ENCODE data around the gene OR11A1. TPM values are rescaled to one million over a fixed set of nuclear protein-coding genes. Genes with fewer than 3 reads are reported as not detected.

The OR11A1 gene
- polyA plus RNA-seq, 1 of the 3 experiments (the other 2 are of a cell fraction), result not detected

GRCh38 chr6:29483735-29484134 is 26.9 kb upstream of the OR11A1 start:
- ChIA-PET CTCF (no interaction called here), POLR2A (no interaction called here)
- TF ChIP-seq RXRA (IDR thresholded peaks at IDR 0.05; ENCODE audit: borderline replicate concordance, low read depth) (no peak), GATA2 (CRISPR knock-in tag; IDR thresholded peaks at IDR 0.05) (no peak), RCOR1 (IDR thresholded peaks at IDR 0.05; ENCODE audit: low read length) (no peak), FOSL2 (IDR thresholded peaks at IDR 0.05; ENCODE audit: borderline replicate concordance, low read depth) (no peak), SMC3 (IDR thresholded peaks at IDR 0.05; ENCODE audit: low read depth, low read length) (no peak), EP300 (IDR thresholded peaks at IDR 0.05; ENCODE audit: borderline replicate concordance in 1 of 2, low read depth in 1 of 2, low read length in 1 of 2) (no peak), RAD21 (IDR thresholded peaks at IDR 0.05; ENCODE audit: low read length) (no peak), NRF1 (IDR thresholded peaks at IDR 0.05; ENCODE audit: low read depth, low read length) (no peak), GABPA (IDR thresholded peaks at IDR 0.05; ENCODE audit: low read depth) (no peak), TCF12 (IDR thresholded peaks at IDR 0.05) (no peak), TEAD4 (IDR thresholded peaks at IDR 0.05; ENCODE audit: borderline replicate concordance, insufficient read depth) (no peak), MEF2A (IDR thresholded peaks at IDR 0.05; ENCODE audit: borderline replicate concordance, low read depth) (no peak)
- TF ChIP-seq, protein P1, sequence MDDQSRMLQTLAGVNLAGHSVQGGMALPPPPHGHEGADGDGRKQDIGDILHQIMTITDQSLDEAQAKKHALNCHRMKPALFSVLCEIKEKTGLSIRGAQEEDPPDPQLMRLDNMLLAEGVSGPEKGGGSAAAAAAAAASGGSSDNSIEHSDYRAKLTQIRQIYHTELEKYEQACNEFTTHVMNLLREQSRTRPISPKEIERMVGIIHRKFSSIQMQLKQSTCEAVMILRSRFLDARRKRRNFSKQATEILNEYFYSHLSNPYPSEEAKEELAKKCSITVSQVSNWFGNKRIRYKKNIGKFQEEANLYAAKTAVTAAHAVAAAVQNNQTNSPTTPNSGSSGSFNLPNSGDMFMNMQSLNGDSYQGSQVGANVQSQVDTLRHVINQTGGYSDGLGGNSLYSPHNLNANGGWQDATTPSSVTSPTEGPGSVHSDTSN (IDR thresholded peaks at IDR 0.05), result no peak
- TF ChIP-seq, protein P2, sequence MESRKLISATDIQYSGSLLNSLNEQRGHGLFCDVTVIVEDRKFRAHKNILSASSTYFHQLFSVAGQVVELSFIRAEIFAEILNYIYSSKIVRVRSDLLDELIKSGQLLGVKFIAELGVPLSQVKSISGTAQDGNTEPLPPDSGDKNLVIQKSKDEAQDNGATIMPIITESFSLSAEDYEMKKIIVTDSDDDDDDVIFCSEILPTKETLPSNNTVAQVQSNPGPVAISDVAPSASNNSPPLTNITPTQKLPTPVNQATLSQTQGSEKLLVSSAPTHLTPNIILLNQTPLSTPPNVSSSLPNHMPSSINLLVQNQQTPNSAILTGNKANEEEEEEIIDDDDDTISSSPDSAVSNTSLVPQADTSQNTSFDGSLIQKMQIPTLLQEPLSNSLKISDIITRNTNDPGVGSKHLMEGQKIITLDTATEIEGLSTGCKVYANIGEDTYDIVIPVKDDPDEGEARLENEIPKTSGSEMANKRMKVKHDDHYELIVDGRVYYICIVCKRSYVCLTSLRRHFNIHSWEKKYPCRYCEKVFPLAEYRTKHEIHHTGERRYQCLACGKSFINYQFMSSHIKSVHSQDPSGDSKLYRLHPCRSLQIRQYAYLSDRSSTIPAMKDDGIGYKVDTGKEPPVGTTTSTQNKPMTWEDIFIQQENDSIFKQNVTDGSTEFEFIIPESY (IDR thresholded peaks at IDR 0.05; ENCODE audit: borderline replicate concordance, low read depth), result no peak
- H3K27me3 ChIP-seq (ENCODE audit: insufficient read depth), result no peaks in the 10 kb centered on the region
- DNase-seq, result no peak
- no peak overlapping the region for H3K4me3 ChIP-seq (ENCODE audit: low read depth in 2 of 2, low read length in 1 of 2)
- WGBS (ENCODE audit: low lambda C conversion rate), result 0% methylated on average over 1 of the region's 1 CpG
- H3K4me1 ChIP-seq (ENCODE audit: control insufficient read depth in 1 of 2, insufficient read depth in 2 of 2, low read depth in 1 of 2, low read length in 1 of 2), result peaks cover 0 to 4% of the 10 kb centered on the region in 2 experiments; a peak in 1 of 4 replicates
- H3K9me2 ChIP-seq, result no peaks in the 10 kb centered on the region
- no peaks in the 10 kb centered on the region for H3K36me3 ChIP-seq (replicated peaks in 1 of 2; ENCODE audit: control insufficient read depth in 1 of 2, insufficient read depth in 2 of 2, low read length in 1 of 2)
- H3K79me2 ChIP-seq (ENCODE audit: insufficient read depth), result no peaks in the 10 kb centered on the region
- H3K27ac ChIP-seq (ENCODE audit: low read depth in 2 of 2, low read length in 1 of 2), result peak overlapping the region in 1 of 2 experiments; percentile 58; a peak in 2 of 4 replicates
- H2AFZ ChIP-seq (ENCODE audit: low read depth), result no peak overlapping the region
- H3F3A ChIP-seq (replicated peaks; ENCODE audit: insufficient read depth), result peaks cover 11% of the 10 kb centered on the region
- H3K4me2 ChIP-seq, result no peak overlapping the region
- no peaks in the 10 kb centered on the region for H4K20me1 ChIP-seq (ENCODE audit: insufficient read depth)
- H3K9ac ChIP-seq, result no peak overlapping the region
- no peaks in the 10 kb centered on the region for H3K9me3 ChIP-seq

GRCh38 chr6:29483186-29483585 is 26.3 kb upstream of the OR11A1 start:
- Histone ChIP-seq H3K9ac (no peak overlapping the region), H3K36me3 (replicated peaks in 1 of 2; ENCODE audit: control insufficient read depth in 1 of 2, insufficient read depth in 2 of 2, low read length in 1 of 2) (no peaks in the 10 kb centered on the region), H4K20me1 (ENCODE audit: insufficient read depth) (no peaks in the 10 kb centered on the region), H3K4me3 (ENCODE audit: low read depth in 2 of 2, low read length in 1 of 2) (no peak overlapping the region), H2AFZ (ENCODE audit: low read depth) (no peak overlapping the region; the same call in 1 of the 2 replicates), H3K9me2 (no peaks in the 10 kb centered on the region), H3K9me3 (no peaks in the 10 kb centered on the region), H3K79me2 (ENCODE audit: insufficient read depth) (no peaks in the 10 kb centered on the region), H3K27me3 (ENCODE audit: insufficient read depth) (no peaks in the 10 kb centered on the region), H3K4me1 (ENCODE audit: control insufficient read depth in 1 of 2, insufficient read depth in 2 of 2, low read depth in 1 of 2, low read length in 1 of 2) (peaks cover 0 to 4% of the 10 kb centered on the region in 2 experiments; a peak in 1 of 4 replicates), H3F3A (replicated peaks; ENCODE audit: insufficient read depth) (peaks cover 11% of the 10 kb centered on the region), H3K27ac (ENCODE audit: low read depth in 2 of 2, low read length in 1 of 2) (peak overlapping the region in 1 of 2 experiments; percentile 58; a peak in 2 of 4 replicates), H3K4me2 (no peak overlapping the region)
- TF ChIP-seq MEF2A (IDR thresholded peaks at IDR 0.05; ENCODE audit: borderline replicate concordance, low read depth) (no peak), RCOR1 (IDR thresholded peaks at IDR 0.05; ENCODE audit: low read length) (no peak), TAF1 (IDR thresholded peaks at IDR 0.05; ENCODE audit: borderline replicate concordance, low read depth, low read length) (no peak), GABPA (IDR thresholded peaks at IDR 0.05; ENCODE audit: low read depth) (no peak), TCF12 (IDR thresholded peaks at IDR 0.05) (no peak), SMC3 (IDR thresholded peaks at IDR 0.05; ENCODE audit: low read depth, low read length) (no peak), FOXJ3 (CRISPR knock-in tag; IDR thresholded peaks at IDR 0.05) (no peak), MXI1 (IDR thresholded peaks at IDR 0.05; ENCODE audit: low read depth, low read length) (no peak), ELF1 (IDR thresholded peaks at IDR 0.05) (no peak), NFIC (IDR thresholded peaks at IDR 0.05; ENCODE audit: borderline replicate concordance) (no peak), TEAD4 (IDR thresholded peaks at IDR 0.05; ENCODE audit: borderline replicate concordance, insufficient read depth) (no peak)
- TF ChIP-seq, protein P3, sequence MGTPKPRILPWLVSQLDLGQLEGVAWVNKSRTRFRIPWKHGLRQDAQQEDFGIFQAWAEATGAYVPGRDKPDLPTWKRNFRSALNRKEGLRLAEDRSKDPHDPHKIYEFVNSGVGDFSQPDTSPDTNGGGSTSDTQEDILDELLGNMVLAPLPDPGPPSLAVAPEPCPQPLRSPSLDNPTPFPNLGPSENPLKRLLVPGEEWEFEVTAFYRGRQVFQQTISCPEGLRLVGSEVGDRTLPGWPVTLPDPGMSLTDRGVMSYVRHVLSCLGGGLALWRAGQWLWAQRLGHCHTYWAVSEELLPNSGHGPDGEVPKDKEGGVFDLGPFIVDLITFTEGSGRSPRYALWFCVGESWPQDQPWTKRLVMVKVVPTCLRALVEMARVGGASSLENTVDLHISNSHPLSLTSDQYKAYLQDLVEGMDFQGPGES (IDR thresholded peaks at IDR 0.05; ENCODE audit: low read depth, low read length), result no peak
- CTCF ChIA-PET, result no interaction called here
- no peak for DNase-seq
- WGBS (ENCODE audit: low lambda C conversion rate), result 2% methylated on average over 3 of the region's 3 CpGs
- POLR2A ChIA-PET, result no interaction called here

Measured in SK-N-SH (cell line).